Measurements from ENCODE around the gene CFL2.

The CFL2 gene

DNA sequence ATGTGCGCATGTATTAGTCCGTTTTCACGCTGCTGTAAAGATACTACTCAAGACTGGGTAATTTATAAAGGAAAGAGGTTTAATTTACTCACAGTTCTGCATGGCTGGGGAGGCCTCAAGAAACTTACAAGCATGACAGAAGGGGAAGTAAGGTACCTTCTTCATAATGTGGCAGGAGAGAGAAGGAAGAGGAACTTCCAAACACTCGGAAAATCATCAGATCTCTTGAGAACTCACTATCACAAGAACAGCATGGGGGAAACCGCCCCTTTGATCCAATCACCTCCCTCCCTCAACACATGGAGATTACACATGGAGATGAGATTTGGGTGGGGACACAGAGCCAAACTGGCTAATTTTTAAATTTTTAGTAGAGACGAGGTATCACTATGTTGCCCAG, 42.7 kb downstream of the CFL2 start:
- DNase-seq (ENCODE audit: low read depth) = no peak

DNA sequence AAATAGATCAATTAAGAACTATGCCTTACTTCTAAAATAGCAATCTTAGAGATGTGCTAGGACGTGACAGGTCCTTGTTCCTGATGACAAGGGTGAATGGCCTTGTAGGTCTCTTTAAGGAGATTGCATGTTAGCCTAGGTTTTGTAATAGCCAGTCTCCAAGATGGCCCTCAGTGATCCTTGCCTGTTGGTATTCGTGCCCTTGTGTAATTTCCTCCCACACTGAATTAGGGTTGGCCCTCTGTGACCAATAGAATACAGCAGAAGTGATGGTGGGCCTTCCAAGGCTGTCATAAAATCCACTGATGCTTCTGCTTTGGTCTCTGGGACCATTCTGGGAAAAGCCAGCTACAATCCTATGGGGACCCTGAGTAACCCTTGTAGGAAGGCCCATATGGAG, 46.3 kb downstream of the CFL2 start:
- no peak for DNase-seq (ENCODE audit: low read depth)

DNA sequence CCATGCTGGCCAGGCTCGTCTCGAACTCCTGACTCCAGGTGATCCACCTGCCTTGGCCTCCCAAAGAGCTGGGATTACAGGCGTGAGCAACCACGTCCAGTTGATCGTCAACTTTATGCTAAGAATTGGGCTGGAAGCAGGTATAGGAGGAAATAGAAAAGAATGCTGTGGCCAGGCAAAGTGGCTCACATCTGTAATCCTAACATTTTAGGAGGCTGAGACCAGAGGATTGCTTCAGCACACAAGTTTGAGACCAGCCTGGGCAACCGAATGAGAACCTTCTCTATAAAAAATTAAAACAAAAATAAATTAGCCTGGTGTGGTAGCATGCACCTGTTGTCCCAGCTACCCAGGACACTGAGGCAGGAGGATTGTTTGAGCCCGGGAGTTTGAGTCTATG, 47.4 kb downstream of the CFL2 start:
- DNase-seq (ENCODE audit: low read depth) = no peak

DNA sequence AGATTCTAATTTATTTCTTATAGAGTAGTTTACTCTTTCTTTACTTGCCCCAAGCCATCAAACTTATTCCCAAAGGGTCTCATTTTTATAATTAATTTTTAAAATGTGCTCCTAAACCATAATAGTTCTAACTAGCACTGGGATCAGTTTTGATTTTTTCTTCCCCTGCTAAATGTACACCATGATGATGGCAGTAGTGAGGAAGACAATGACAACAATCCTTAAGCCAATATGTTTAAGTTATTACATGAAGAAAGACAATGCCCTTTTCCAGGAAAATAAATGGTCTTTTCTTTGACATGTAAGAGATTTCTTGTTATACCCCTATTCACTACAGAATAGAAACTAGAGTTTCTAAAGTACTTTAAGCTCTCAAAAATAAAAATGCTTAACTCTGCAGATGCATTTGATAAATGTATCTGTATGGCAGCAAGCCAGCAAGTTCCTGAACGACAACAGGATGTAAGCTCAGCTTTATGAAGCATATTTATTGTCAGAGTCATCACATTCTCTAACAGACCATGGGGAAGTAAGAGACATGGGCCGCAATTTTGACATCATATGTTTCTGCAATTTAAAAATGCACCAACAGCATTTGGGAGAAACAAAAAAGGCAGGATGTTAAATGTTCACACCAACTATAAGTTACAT, 48.5 kb downstream of the CFL2 start:
- no peak for DNase-seq (ENCODE audit: low read depth)

DNA sequence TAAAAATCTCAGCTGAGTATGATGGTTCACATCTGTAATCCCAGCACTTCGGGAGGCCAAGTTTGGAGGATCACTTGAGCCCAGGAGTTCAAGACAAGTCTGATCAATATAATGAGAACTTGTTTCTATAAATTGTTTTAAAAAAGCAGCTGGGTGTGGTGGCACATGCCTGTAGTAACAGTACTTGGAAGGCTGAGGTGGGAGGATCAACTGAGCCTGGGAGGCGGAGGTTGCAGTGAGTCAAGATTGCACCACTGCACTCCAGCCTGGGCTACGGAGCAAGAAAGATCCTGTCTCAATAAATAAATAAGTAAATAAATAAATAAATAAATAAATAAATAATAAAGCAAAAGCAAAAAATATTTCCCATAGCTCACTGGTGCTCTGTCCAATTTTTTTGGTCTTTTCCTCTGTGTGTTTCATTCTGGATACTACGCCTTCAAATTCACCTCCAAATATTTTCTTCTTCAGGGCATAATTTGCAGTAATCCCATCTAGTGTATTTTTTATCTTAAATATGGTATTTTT, 51.8 kb downstream of the CFL2 start:
- DNase-seq (ENCODE audit: low read depth) = no peak

DNA sequence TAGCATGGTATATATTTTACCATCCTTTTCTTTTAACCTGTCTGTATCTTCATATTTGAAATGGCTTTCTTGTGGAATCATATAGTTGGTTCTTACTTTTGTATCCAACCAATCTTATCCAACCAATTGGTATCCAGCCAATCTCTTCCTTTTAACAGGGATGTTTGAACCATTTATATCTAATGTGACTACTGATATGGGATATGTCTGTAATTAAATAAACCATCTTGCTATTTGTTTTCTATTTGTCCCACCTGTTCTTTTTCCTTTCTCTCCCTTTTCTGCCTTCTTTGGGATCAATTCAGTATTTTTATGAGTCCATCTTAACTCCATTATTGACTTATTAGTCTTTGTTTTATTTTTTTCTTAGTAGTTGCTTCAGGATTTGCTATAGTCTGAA, 53.6 kb downstream of the CFL2 start:
- DNase-seq (ENCODE audit: low read depth) = no peak
